SU-DHL-6 (cell line): Measurements from ENCODE around the gene TBPL2.

ENCODE experiments used
- H2AFZ ChIP-seq: fragments of 200-600 bp; sonication (generic); 2 replicates; pipeline ENCODE4 v1.6.1; 2014; ENCODE audit warnings: low read depth, mild to moderate bottlenecking, moderate library complexity, mixed read lengths, antibody characterized with exemption, low read length; ENCODE audit not compliant: severe bottlenecking
- H3F3A ChIP-seq: fragments of 200-600 bp; shearing (Covaris generic); 2 replicates; pipeline ENCODE4 v1.6.0; 2016; ENCODE audit warnings: antibody characterized with exemption, mild to moderate bottlenecking; ENCODE audit not compliant: insufficient read depth
- H3K27ac ChIP-seq: fragments of 200-600 bp; sonication (generic); 2 replicates; pipeline ENCODE4 v1.5.1; 2016; ENCODE audit warnings: low read depth, mild to moderate bottlenecking, low read length, moderate library complexity, mixed read lengths
- H3K27me3 ChIP-seq: fragments of 200-600 bp; sonication (generic), shearing (Covaris generic); 2 replicates; pipeline ENCODE4 v1.6.0; 2014; ENCODE audit warnings: mild to moderate bottlenecking, low read length
- H3K36me3 ChIP-seq: fragments of 200-600 bp; sonication (generic); 2 replicates; pipeline ENCODE4 v1.6.1; 2014; ENCODE audit warnings: mild to moderate bottlenecking, low read length, mixed read lengths
- H3K4me2 ChIP-seq: fragments of 300-600, 200-600 bp; shearing (Covaris generic), sonication (generic); 2 replicates; pipeline ENCODE4 v1.6.0; 2014; ENCODE audit warnings: low read length, low read depth, mild to moderate bottlenecking; ENCODE audit not compliant: poor library complexity, severe bottlenecking
- H3K4me3 ChIP-seq: fragments of 200-600 bp; sonication (generic); 2 replicates; pipeline ENCODE4 v1.5.1; 2014; ENCODE audit warnings: antibody characterized with exemption, low read length, mild to moderate bottlenecking, mixed read lengths; ENCODE audit not compliant: insufficient read depth, poor library complexity, severe bottlenecking
- H3K79me2 ChIP-seq: fragments of 200-600 bp; sonication (generic); 2 replicates; pipeline ENCODE4 v1.6.1; 2014; ENCODE audit warnings: mild to moderate bottlenecking, low read length, moderate library complexity; ENCODE audit not compliant: insufficient read depth
- H3K9ac ChIP-seq: fragments of 200-600 bp; sonication (generic); 2 replicates; pipeline ENCODE4 v1.7.0; 2014; ENCODE audit warnings: mild to moderate bottlenecking, low read length
- H3K9me2 ChIP-seq: fragments of 200-600 bp; sonication (generic); replicated peaks from 2 replicates; pipeline ENCODE4 v1.6.1; 2014; ENCODE audit warnings: low read length; ENCODE audit not compliant: insufficient read depth
- H3K9me3 ChIP-seq: fragments of 200-600 bp; sonication (generic); 2 replicates; pipeline ENCODE4 v1.6.1; 2014; ENCODE audit warnings: low read length, mixed read lengths; ENCODE audit not compliant: insufficient read depth
- H4K20me1 ChIP-seq: fragments of 200-600 bp; sonication (generic); 2 replicates; pipeline ENCODE4 v1.6.1; 2014; ENCODE audit warnings: low read depth, mild to moderate bottlenecking, antibody characterized with exemption, low read length, moderate library complexity, mixed read lengths
- CTCF ChIP-seq: fragments of 200-600 bp; sonication (generic); IDR thresholded peaks from one replicate; pipeline ENCODE4 v1.5.1; 2017; ENCODE audit warnings: antibody characterized with exemption, mild to moderate bottlenecking, low read length, moderate library complexity; ENCODE audit not compliant: insufficient read depth, poor library complexity, severe bottlenecking
- EZH2phosphoT487 ChIP-seq: fragments of 200-600 bp; sonication (generic), shearing (Covaris generic); conservative IDR thresholded peaks from 2 replicates; pipeline ENCODE4 v1.6.1; 2018; ENCODE audit warnings: mild to moderate bottlenecking, antibody characterized with exemption, low read length, moderate library complexity, mixed read lengths

Gene TBPL2

DNA sequence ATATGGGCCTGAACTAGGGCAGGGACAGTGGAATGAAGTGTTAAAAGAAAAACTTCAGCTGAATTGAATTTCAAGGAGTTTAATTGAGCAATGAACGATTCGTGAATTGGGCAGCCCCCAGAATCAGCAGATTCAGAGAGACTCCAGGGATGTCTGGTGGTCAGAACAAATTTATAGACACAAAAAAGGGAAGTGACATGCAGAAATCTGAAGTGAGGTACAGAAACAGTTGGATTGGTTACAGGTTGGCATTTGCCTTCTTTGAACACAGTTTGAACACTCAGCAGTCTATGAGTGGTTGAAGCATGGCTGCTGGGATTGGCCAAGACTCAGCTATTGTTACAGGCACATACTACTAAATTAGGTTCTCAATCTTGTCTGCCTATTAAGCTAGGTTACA is 9.7 kb upstream of the TBPL2 start:
- H3K4me2 ChIP-seq: no peak overlapping the region
- TF ChIP-seq CTCF (no peak), EZH2phosphoT487 (no peak)

GRCh38 chr14:55449116-55449515 is 8.7 kb upstream of the TBPL2 start:
- Histone ChIP-seq H2AFZ (no peak overlapping the region), H3K4me2 (no peak overlapping the region), H4K20me1 (no peaks in the 10 kb centered on the region), H3K9me2 (no peaks in the 10 kb centered on the region), H3K79me2 (no peaks in the 10 kb centered on the region), H3K9me3 (no peaks in the 10 kb centered on the region), H3K27ac (no peak overlapping the region), H3F3A (no peaks in the 10 kb centered on the region), H3K4me3 (no peak overlapping the region), H3K36me3 (no peaks in the 10 kb centered on the region), H3K9ac (no peak overlapping the region), H3K27me3 (no peaks in the 10 kb centered on the region)
- TF ChIP-seq EZH2phosphoT487 (no peak), CTCF (no peak)

More for the DNA sequence above, 9.7 kb upstream of the TBPL2 start:
- Histone ChIP-seq H3K79me2 (no peaks in the 10 kb centered on the region), H3K9me2 (no peaks in the 10 kb centered on the region), H3K27me3 (no peaks in the 10 kb centered on the region), H4K20me1 (no peaks in the 10 kb centered on the region), H3K4me3 (no peak overlapping the region), H3K27ac (no peak overlapping the region), H3K9ac (no peak overlapping the region), H3F3A (no peaks in the 10 kb centered on the region), H2AFZ (no peak overlapping the region), H3K9me3 (no peaks in the 10 kb centered on the region), H3K36me3 (no peaks in the 10 kb centered on the region)

- Histone ChIP-seq H3K9me2 (no peaks in the 10 kb centered on the region), H3K36me3 (no peaks in the 10 kb centered on the region), H2AFZ (no peak overlapping the region), H3K4me3 (no peak overlapping the region), H3K4me2 (no peak overlapping the region), H3K79me2 (no peaks in the 10 kb centered on the region), H3K27me3 (no peaks in the 10 kb centered on the region), H4K20me1 (no peaks in the 10 kb centered on the region), H3K9ac (no peak overlapping the region), H3K27ac (no peak overlapping the region), H3F3A (no peaks in the 10 kb centered on the region), H3K9me3 (no peaks in the 10 kb centered on the region)
- no peak for TF ChIP-seq EZH2phosphoT487
- no peak for TF ChIP-seq CTCF
Measured at GRCh38 chr14:55448141-55448614, 7.8 kb upstream of the TBPL2 start.

DNA sequence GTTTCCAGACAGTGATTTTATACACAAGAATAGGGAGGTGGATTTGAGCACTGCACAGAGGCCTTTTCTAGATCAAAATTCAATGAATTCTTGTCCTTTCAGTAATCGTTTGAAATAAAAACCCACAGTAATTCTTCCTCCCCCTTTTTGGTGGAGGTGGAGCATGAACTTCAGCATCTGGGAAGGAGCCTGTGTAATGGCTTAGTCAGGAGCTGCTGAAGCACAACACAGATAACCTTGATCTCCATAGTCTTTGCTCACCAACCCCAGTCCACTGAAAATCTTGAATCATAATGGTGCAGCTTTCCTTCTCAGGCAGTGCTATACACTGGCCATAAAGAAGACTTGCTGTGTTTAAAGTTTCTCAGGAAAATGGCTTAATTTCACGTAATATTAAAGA is 6.4 kb upstream of the TBPL2 start:
- H3K9me3 ChIP-seq: no peaks in the 10 kb centered on the region
- H3K9ac ChIP-seq: no peak overlapping the region
- no peaks in the 10 kb centered on the region for H3K79me2 ChIP-seq
- no peaks in the 10 kb centered on the region for H3K36me3 ChIP-seq
- H3K27ac ChIP-seq: no peak overlapping the region
- no peaks in the 10 kb centered on the region for H3F3A ChIP-seq
- H4K20me1 ChIP-seq: no peaks in the 10 kb centered on the region
- no peaks in the 10 kb centered on the region for H3K9me2 ChIP-seq
- TF ChIP-seq EZH2phosphoT487 (no peak), CTCF (no peak)
- no peaks in the 10 kb centered on the region for H3K27me3 ChIP-seq
- no peak overlapping the region for H2AFZ ChIP-seq
- no peak overlapping the region for H3K4me3 ChIP-seq
- H3K4me2 ChIP-seq: no peak overlapping the region
